HG03439 (cell line): Measurements from ENCODE around the gene DHRS1.

ENCODE experiments used
- ATAC-seq: cut with Tn5 transposase; IDR thresholded peaks from one replicate; pipeline ENCODE4 v1.9.1; 2021; ENCODE audit warnings: mild to moderate bottlenecking, moderate library complexity; ENCODE audit not compliant: unreplicated experiment

The DHRS1 gene

DNA sequence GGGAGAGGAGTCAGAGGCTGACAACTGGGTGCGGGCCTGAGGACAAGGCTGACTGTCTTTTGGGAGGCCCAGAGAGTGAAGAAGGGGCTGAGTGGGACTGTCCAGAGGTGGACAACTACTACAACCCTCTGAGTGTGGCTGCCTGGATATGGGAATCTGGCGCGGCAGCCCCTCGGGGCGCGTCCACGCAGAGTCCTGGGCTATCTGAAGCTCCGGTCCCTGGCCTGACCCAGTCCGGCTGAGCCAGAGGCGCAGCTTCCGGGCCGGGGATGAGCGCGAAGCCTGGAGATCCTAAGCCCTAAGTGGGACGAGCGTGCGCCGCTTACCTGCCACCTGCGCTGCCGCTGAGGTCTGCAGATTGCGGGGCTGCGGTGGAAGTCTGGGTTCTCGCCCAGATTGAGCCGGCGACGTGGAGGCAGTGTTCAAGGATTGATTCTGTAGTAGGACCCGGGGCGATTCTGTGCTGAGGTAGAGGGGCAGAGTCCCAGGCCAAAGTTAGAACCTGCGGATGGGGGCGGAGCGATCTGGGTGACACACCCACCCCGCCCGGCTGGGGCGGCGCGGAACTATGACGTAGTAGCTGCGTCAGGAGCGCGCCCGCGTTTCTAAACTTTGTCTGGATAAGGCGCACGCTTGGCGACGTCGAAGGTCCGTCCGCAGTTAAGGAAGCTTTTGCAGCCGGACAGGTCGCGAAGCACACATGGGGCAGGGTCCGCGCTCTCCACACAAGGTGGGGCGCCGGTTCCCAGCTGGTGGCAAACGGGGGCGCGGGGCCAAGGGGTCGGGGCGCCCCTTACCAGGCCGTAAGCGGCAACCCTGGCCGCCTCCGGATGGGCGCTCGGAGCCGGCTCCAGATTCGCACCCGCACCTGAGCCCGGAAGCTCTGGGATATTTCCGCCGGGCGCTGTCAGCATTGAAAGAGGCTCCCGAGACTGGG, at the start of gene DHRS1, which contains the start of gene NOP9:
DHRS1 (minus strand) TSS at position 526 of the 937 bp plus-strand sequence. CDS start 674 bp downstream, outside the sequence.
NOP9 (plus strand) TSS at position 596 of the 937 bp plus-strand sequence; CDS start at position 701, 105 bp downstream.
- peak; percentile 84 for ATAC-seq

DNA sequence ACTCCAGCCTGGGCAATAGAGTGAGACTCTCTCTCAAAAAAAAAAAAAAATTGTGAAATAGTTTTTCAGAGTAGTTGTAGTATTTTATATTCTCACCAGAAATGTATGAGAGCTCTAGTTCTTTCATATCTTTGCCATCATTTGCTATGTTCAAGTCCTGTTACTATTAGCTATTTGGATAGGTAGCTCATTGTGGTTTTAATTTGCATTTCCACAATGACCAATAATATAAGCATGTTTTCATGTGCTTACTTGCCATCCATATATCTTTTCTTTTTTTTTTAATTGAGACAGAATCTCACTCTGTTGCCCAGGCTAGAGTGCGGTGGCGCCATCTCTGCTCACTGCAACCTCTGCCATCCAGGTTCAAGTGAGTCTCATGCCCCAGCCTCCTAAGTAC, 48.6 kb upstream of the DHRS1 start:
- no peak for ATAC-seq

DNA sequence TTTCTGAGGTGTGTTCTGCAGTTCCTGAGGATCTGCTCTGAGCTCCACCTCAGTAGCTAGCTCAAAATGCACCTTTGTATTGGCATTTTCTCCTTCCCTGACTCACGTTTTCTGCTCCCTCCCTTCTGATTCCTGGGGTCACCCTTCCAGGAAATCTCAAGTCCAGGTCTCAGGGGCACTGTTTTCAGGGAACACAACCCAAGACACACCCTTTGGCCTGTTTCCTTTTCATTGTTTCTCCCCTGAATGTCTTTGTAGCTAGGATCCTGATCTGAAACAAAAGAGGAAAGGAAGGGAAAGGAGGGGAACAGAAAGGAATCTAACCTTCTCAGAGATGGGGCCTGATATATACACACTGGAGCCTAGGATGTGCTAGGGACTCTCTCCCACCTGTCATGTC, 47.6 kb upstream of the DHRS1 start:
- ATAC-seq, result no peak

DNA sequence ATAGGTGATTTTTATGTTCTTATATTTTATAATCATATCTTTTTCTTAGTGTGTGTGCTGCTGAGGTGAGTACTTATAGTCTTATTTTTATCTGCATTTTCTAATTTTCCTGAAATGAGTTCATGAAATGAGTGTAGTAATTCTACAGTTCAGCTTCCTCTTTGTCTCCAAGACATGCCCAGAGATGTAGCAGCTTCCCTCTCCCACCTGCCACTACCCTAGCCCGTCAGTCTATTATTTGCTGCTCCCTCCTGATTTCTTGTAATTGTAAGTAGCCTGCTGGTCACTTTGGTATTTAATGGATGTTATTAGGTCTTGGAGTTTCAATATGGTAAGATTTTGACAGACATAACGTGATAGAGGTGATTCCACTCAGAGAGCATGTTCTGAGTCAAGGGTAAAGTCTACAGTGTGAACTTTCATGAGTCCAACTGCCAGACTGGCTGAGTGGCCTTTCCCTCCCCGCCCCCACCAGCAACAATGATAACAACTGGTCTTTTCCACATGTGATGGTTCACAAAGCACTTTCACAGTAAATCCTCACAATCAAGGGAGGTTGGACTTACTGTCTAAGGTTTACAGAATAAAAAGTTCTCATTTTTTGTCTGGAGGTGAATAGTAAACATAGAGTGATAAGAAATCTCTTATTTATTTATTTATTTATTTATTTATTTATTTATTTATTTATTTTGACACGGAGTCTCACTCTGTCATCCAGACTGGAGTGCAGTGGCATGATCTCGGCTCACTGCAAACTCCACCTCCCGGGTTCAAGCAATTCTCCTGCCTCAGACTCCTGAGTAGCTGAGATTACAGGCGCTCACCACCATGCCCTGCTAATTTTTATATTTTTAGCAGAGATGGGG, 44.4 kb upstream of the DHRS1 start:
- no peak for ATAC-seq

DNA sequence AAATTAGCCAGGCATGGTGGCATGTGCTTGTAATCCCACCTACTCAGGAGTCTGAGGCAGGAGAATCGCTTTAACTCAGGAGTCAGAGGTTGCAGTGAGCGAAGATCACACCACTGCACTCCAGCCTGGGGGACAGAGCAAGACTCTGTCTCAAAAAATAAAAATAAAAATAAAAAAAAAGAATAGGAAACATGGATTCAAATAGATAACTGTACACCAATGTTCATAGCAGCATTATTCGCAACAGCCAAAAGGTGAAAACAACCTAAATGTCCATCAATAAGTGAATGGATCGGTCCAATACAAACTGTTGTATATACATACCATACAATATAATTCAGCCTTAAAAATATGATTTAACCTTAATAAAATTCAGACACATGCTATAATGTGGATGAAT, 43.3 kb upstream of the DHRS1 start:
- no peak for ATAC-seq

DNA sequence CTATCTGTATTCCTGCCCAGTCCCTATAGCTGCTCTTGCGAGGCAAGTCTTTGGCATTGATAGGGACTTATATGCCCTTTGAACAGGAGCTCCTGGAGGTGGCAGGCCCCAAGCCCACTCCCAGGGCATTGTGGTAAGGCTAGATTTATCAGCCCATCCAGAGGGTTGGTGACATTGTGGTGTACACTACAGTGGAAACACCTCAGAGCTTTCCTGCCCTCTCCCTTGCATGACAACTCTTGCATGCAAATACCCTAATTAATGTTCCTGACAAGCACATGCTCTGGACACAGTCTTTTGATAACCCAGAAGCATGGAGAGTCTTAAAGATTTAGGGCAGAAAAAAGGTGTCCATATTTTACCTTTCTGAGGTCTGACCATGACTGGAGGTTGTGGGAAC, 41.0 kb upstream of the DHRS1 start:
- ATAC-seq, result no peak

DNA sequence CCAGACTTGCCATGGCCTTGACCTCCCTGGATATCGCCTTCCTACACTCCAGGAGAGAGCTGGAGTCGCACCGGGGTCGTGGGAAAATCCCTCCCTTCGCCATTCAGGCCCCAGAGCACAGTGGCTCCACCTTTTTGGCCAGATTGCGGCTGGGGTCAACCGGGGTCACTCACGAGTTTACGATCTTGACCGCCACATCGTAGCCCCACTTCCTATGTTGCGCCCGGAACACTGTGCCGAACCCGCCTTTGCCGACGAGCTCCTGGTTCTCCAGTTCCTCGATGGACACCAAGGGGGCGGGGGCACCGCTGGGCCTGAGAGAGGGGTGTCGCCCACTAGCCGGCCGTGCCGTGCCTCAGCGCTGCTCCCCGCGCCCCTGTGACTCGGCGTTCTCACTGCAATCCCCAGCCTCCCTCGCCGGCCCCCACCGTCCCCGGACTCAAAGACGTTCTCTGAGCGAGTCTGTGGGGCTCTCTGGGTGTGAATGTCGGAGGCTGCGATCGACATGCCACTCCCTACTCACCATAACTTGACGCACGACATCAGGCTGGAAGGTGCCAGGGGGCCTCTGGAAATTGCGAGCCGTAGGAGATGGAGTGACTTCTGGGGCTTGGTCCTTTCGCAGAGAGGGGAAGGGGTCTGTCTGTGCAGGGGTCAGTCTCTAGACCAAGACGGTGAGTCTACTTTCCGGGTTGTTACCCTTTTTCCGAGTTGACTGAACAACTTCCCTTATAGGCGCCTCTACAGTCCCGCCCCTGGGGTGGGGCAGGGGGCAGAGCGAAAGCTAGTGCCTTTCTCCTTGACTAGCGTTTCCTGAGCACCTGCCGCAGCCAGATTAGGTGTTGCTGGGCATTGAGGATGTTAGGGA, 39.9 kb upstream of the DHRS1 start, which contains the start of gene RIPK3:
RIPK3 (minus strand) TSS at position 708 of the 868 bp plus-strand sequence; CDS start at position 543, 165 bp downstream.
- ATAC-seq, result peak; percentile 78

DNA sequence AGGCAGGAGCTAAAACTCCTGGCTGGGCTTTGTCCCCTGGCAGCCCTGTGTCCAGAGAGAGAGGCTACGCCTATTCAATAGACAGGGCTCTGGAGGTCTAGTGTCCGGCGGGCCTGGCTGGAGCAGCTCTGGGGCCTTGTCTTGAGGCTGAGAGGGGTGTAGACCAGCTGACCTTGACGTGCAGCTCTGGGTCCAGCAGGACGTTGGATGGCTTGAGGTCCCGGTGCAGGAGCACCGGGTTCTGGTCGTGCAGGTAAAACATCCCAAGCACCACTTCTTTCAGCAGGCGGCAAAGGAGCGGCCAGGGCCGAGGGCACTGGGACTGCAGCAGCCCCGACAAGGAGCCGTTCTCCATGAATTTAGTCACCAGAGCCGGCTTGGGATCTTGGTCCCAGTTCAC, 39.3 kb upstream of the DHRS1 start:
- ATAC-seq, result no peak

DNA sequence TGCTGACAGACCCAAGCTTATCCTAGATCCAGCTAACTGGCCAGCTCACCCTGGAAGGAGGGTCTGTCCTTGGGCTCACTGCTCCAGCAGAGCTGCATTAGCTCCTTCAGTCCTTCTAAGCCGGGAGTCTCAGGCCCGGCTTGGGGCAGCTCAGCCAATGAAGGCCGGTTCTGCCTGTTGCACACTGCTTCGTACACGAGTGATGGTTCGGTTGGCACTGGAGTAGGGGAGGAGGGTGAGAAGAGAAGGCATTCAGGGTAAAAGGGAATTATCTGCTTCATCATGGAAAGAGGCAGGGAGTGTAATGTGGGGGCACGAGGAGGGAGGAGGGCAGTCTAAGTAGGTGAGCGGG, 38.2 kb upstream of the DHRS1 start:
- no peak for ATAC-seq

DNA sequence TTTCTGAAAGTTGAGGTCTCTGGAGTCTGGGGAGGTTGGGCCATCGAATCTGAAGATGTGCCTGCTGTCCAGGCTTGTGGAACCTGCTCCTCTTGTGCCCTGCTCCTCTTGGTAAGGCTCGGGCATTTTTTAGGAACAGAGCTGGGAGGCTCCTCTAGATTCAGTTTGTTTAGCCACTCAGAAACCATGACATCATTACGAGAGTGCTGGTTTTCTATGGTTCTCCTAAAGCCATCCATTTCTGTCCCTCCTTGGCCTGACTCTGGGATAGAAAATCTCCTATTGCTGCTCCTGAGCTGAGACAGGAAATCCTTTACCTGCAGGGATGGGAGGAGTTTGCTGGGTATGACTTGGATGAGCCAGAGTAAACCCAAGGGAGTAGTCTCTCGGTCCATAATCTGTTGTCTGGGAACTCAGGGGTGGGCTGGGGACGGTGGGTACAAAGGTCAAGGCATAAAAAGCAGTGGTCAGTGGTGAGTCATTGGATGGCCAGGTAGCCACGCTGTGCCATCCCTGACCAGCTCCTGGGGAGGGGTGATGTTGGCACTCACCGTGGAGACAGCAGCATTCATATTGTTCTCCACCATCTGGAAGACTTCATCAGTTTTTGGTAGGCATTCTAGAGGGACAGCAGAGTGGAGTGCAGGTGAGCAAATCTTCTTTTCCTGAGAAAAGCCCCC, 37.7 kb upstream of the DHRS1 start:
- ATAC-seq, result no peak

DNA sequence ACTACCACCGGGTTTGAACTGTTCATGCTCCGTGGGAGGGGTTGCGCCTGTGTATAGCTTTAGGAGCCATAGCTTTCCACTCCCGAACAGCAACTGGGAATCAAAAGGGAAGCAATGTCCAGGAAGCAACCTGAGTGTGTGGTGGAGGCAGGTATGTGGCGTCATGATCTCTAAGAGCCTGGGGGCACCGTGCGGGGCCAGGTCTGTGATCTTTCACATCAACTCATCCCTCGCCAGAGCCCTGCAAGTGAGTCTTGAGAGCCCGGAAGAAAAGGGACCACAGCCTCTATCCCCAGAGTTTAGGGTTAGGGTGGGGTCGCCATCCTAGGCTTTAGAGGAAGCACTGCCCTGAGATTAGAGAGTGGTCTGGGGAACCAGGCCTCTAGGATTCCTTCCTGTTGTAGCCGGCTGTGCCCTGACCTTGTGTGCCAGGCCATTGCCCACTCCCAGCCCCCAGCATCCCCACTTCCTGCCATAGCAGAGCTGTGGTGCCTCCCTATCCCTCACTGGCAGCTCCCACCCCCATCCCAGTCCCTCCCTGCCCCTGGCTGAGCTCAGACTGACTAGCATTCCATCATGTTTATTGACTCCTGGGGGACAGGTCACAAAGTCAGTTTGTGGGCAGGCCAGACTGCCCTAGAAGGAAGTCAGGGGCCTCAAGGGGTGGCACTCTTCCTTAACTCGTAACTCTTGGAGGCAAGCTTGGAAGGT, 36.0 kb upstream of the DHRS1 start:
- ATAC-seq, result no peak

DNA sequence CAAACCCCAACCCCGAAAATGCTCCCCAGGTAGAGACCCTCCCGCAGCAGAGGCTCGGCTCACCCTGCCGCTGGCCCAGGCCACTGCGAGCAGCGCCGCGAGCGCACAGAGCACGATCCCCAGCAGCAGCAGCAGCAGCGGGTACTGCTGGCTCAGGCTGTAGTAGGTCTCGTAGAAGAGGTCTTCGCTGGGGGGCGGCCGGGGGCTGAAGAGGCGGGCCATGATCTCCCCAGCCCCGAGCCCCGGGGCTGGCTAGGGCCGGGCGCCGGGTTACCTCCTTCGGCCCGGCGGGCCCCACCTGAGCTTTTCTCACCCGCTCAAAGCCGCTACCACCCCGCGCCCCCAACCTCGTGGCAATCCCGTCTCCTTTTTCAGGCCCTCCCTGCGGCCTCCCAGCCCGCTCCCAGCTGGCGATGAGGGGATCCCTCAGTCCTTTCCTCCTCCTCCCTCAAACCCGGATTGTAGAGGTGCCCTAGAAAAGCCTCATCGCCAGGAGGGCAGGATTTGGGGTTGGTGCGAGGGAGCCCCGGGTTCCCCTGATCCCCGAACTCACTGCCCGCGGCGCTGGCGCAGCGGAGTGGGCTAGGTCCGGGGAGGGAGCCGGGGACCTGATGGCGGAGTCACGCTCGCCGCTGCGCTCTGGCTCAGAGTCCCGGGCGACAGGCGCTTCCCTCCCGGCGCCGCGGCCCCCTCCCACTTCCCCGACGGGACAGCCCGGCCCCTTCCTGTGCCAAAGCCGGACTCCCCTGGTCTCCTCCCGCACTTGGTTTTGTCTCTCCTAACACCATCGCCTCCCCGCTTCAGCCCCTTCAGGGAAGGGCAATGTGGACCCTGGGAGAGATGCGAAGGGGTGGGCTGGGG, 35.1 kb upstream of the DHRS1 start, which contains the start of gene ADCY4:
ADCY4 (minus strand) TSS at position 641 of the 861 bp plus-strand sequence; CDS start at position 222, 419 bp downstream.
- no peak for ATAC-seq

DNA sequence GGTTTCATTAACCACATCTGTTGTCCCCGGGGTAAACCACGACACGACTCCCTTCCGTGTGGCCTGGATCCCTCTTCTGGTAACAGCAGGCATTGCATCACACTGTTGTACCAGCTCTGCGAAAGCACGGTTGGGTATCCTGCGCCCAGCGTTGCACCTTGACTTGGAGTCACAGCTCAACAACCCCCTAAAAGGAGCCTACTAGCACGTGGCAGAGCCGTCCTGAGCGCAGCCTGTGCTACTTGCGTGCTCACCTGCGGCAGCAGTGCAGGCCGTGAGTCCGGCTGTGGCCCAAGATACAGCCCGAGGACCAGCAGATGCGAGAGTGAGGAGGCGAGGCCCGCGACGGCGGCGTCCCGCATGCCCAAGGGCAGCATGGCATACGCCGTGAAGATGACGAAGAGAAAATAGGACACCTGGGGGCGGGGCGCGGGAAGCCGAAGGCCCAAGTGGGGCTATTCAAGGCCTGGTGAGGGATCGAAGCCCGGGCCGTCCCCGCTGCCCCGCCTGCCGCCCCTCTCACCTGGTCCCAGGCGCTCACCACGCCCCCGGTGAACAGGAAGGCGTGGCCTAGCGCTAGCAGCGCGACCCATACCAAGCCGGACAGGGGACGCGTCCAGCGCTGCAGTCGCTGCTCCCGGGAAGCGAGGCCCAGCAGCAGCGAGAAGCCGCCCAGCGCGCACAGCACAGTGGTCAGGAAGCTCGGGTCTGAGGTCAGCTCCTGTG, 32.9 kb upstream of the DHRS1 start:
- ATAC-seq, result peak; percentile 82

DNA sequence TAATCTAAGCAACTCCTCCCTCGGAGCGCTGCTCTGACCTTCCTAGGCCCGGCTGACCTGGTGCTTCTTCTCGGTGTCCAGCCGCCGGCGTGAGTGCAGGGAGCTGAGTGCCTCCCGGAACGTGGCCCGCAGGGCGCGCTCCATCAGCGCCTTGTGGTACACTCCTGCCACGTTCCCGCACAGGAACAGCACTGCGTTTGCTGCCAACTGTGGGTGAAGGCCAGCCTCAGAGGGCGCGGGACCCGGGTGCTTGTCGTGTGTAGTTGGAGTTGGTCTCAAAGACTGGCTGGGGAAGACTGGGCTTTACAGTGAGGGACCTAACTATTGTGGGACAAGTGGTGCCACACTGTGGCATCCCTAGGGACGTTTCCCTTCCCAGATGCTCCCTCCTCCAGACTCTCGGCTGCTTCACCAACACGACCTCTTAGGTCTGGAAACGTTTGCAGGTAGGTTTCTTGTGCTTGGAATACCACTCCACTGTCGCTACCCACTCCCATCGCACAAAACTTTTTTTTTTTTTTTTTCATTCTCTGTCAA, 32.2 kb upstream of the DHRS1 start:
- no peak for ATAC-seq

DNA sequence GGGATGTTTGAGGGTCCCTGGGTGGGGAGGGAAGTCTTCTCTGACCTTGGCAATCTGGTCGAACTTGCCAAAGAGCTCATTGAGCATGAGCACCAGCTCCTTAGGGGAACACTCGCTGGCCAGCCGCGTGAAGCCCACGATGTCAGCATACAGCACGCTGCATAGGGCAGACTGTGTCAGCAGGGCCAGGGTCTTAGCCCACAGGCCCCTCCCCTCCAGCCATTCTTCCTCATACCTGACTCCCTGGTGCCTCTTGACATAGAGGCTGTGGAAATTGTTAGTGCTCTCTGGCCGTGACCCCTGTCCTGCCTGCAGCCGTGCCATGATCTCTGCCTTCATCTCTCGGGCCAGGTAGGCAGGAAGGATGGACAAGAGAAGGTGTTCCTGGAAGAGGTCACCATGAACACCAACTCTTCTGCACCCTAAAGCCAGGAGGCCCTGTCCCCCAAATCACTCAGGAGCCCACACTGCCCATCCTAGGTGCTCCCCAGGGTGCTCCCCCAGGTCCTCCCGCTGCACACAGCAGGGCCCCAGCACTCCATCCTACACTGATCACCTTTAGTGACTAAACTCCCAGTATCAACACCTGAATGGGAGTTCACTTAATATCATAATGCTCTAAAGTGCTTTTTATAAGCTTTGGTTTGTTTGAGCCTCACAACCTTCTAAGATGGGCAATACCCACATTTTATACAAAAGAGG, 31.5 kb upstream of the DHRS1 start:
- no peak for ATAC-seq

DNA sequence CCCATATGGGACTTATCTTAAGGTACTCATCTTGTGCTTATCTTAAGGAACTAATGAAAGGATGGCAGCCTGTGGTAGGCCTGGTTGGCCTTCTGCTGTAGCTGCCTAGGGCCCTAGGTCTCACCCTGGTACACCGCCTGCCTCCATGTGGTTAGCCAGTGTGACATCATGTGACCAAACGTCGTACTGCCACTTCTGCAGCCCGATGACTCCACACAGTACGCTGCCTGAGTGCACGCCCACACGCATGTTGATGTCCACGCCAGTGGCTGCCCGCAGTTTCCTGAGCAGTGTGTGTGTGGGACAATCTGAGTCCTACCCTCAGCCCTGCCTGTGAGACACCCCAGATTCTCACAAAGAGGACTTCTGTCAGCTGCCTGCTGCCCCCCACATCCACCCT, 30.2 kb upstream of the DHRS1 start:
- no peak for ATAC-seq
